ENCODE results near the gene CADM1. TPM values are rescaled to one million over a fixed set of nuclear protein-coding genes. Genes with fewer than 3 reads are reported as not detected.

CADM1 gene
- total and polyA plus RNA-seq, 10 of the 15 experiments (the other 5 are each of a cell fraction or from before 2014, with no cell fraction given) = 0.03 to 0.48 (median 0.15) TPM; not detected in 3

GRCh38 chr11:115193914-115194801, 310.1 kb downstream of the CADM1 start:
- Histone ChIP-seq H3K27ac (ENCODE audit: control insufficient read depth, insufficient read depth) (no peak overlapping the region), H3K79me2 (ENCODE audit: control insufficient read depth, insufficient read depth, low read length) (no peaks in the 10 kb centered on the region), H3K4me1 (ENCODE audit: control insufficient read depth, insufficient read depth, low read length) (peaks cover 10% of the 10 kb centered on the region; the same call in 1 of the 2 replicates), H4K20me1 (ENCODE audit: control insufficient read depth, insufficient read depth) (no peaks in the 10 kb centered on the region), H3K9ac (ENCODE audit: control insufficient read depth, insufficient read depth, low read length) (no peak overlapping the region), H3K4me2 (ENCODE audit: control insufficient read depth, insufficient read depth) (peak overlapping the region; percentile 54), H3K9me3 (replicated peaks; ENCODE audit: control insufficient read depth, insufficient read depth, low read length) (no peaks in the 10 kb centered on the region), H3K4me3 (peak overlapping the region; percentile 10; the same call in 1 of the 2 replicates), H2AFZ (ENCODE audit: control insufficient read depth, low read depth, low read length) (no peak overlapping the region), H3K27me3 (replicated peaks in 1 of 2; ENCODE audit: control insufficient read depth in 2 of 2, insufficient read depth in 2 of 2, low read length in 1 of 2) (no peaks in the 10 kb centered on the region), H3K36me3 (ENCODE audit: control insufficient read depth in 2 of 2, insufficient read depth in 2 of 2, low read length in 1 of 2) (no peaks in the 10 kb centered on the region)
- ChIA-PET SMC1A (ENCODE audit: uncharacterized antibody, unreplicated experiment) (interaction anchor here (0.9 kb wide), 1 partner anchor 33 kb away, joined by 3 read pairs; no protein-coding TSS in a partner anchor), POLR2A (no interaction called here), CTCF (no interaction called here), RAD21 (ENCODE audit: unreplicated experiment) (no interaction called here)
- DNase-seq (ENCODE audit: low read depth, low spot score) = peak; percentile 19
- TF ChIP-seq PAX5 (IDR thresholded peaks at IDR 0.05; ENCODE audit: borderline replicate concordance, low read depth, low read length) (no peak), CTCF (IDR thresholded peaks at IDR 0.05 in 2 of 3, conservative IDR thresholded peaks at IDR 0.05 in 1 of 3; ENCODE audit: control insufficient read depth in 2 of 3, extremely low read depth in 1 of 3, insufficient read depth in 1 of 3, low read depth in 3 of 3, low read length in 3 of 3) (no peak), FOXM1 (IDR thresholded peaks at IDR 0.05; ENCODE audit: low read depth, low read length) (no peak), SIN3A (IDR thresholded peaks at IDR 0.05; ENCODE audit: low read depth, low read length) (no peak), IRF4 (IDR thresholded peaks at IDR 0.05; ENCODE audit: low read depth, low read length) (no peak), RAD51 (IDR thresholded peaks at IDR 0.05) (no peak), SMAD5 (IDR thresholded peaks at IDR 0.05; ENCODE audit: low read depth) (no peak), ATF7 (IDR thresholded peaks at IDR 0.05; ENCODE audit: low read depth) (0 out of 2 replicates have a peak, but pooled peaks have one; percentile 15), RELB (IDR thresholded peaks at IDR 0.05; ENCODE audit: low read depth) (no peak), ZNF24 (IDR thresholded peaks at IDR 0.05) (no peak), CHD4 (IDR thresholded peaks at IDR 0.05) (no peak), SPI1 (IDR thresholded peaks at IDR 0.05; ENCODE audit: borderline replicate concordance, insufficient read depth, low read depth, low read length) (no peak), TARDBP (IDR thresholded peaks at IDR 0.05; ENCODE audit: borderline replicate concordance) (no peak), RUNX3 (IDR thresholded peaks at IDR 0.05; ENCODE audit: low read length) (0 out of 2 replicates have a peak, but pooled peaks have one; percentile 26)
- ATAC-seq = peak; percentile 90
- WGBS (ENCODE audit: insufficient coverage, insufficient replicate concordance, low lambda C conversion rate, missing lambda C conversion rate) = 46% methylated on average over 15 of the region's 15 CpGs
- peak; percentile 38 for FAIRE-seq
- BruUV-seq (replicated peaks) = no TSS peak
- in situ Hi-C loops (cut with MboI) = no loop called here
- intact Hi-C loops (cut with micrococcal nuclease; ENCODE audit: unreplicated experiment) = no loop called here
